Stimulated activated naive CD8-positive, alpha-beta T cell treated with anti-CD3 and anti-CD28 coated beads, Interleukin-15, Interleukin-2, amounts not matched to agents 100 ng/mL and 50 ng/mL, for 24 hours (primary cell): ENCODE results near the gene ETF1.
A peak's percentile ranks its signal among the peaks of the same experiment; 100 is the strongest.

Experiments
- H3K27ac Mint-ChIP-seq: one replicate; pipeline ENCODE4 v1.8.0; 2021; ENCODE audit warnings: mild to moderate bottlenecking, mixed read lengths
- H3K27me3 Mint-ChIP-seq: one replicate; pipeline ENCODE4 v1.8.0; 2021; ENCODE audit warnings: mixed read lengths
- H3K36me3 Mint-ChIP-seq: one replicate; pipeline ENCODE4 v1.8.0; 2021; ENCODE audit warnings: low read depth, mixed read lengths
- H3K4me1 Mint-ChIP-seq: one replicate; pipeline ENCODE4 v1.8.0; 2021; ENCODE audit warnings: low read depth, mixed read lengths
- H3K4me3 Mint-ChIP-seq: one replicate; pipeline ENCODE4 v1.8.0; 2021; ENCODE audit warnings: mild to moderate bottlenecking, mixed read lengths
- H3K9me3 Mint-ChIP-seq: one replicate; pipeline ENCODE4 v1.8.0; 2021; ENCODE audit warnings: mixed read lengths

ETF1 gene

DNA sequence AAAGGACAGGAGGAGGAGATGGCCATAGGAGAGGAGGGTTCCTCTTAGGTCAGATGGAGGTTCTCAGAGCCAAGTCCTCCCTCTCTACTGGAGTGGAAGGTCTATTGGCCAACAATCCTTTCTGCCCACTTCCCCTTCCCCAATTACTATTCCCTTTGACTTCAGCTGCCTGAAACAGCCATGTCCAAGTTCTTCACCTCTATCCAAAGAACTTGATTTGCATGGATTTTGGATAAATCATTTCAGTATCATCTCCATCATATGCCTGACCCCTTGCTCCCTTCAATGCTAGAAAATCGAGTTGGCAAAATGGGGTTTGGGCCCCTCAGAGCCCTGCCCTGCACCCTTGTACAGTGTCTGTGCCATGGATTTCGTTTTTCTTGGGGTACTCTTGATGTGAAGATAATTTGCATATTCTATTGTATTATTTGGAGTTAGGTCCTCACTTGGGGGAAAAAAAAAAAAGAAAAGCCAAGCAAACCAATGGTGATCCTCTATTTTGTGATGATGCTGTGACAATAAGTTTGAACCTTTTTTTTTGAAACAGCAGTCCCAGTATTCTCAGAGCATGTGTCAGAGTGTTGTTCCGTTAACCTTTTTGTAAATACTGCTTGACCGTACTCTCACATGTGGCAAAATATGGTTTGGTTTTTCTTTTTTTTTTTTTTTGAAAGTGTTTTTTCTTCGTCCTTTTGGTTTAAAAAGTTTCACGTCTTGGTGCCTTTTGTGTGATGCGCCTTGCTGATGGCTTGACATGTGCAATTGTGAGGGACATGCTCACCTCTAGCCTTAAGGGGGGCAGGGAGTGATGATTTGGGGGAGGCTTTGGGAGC is 74.7 kb downstream of the ETF1 start:
- peaks cover 25% of the 10 kb centered on the region for H3K36me3 Mint-ChIP-seq
- no peaks in the 10 kb centered on the region for H3K9me3 Mint-ChIP-seq
- peak overlapping the region; percentile 82 for H3K4me3 Mint-ChIP-seq
- peak overlapping the region; percentile 56 for H3K27ac Mint-ChIP-seq
- H3K4me1 Mint-ChIP-seq, result peaks cover 30% of the 10 kb centered on the region
- no peaks in the 10 kb centered on the region for H3K27me3 Mint-ChIP-seq

DNA sequence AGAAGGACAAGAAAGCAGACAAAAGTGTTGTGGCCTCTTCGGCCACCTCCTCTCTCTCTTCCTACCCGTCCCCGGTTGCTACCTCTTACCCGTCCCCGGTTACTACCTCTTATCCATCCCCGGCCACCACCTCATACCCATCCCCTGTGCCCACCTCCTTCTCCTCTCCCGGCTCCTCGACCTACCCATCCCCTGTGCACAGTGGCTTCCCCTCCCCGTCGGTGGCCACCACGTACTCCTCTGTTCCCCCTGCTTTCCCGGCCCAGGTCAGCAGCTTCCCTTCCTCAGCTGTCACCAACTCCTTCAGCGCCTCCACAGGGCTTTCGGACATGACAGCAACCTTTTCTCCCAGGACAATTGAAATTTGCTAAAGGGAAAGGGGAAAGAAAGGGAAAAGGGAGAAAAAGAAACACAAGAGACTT is 75.3 kb downstream of the ETF1 start:
- Mint-ChIP-seq H3K4me3 (peak overlapping the region; percentile 82), H3K4me1 (peaks cover 32% of the 10 kb centered on the region), H3K9me3 (no peaks in the 10 kb centered on the region), H3K27me3 (no peaks in the 10 kb centered on the region), H3K36me3 (peaks cover 25% of the 10 kb centered on the region), H3K27ac (peak overlapping the region; percentile 56)

DNA sequence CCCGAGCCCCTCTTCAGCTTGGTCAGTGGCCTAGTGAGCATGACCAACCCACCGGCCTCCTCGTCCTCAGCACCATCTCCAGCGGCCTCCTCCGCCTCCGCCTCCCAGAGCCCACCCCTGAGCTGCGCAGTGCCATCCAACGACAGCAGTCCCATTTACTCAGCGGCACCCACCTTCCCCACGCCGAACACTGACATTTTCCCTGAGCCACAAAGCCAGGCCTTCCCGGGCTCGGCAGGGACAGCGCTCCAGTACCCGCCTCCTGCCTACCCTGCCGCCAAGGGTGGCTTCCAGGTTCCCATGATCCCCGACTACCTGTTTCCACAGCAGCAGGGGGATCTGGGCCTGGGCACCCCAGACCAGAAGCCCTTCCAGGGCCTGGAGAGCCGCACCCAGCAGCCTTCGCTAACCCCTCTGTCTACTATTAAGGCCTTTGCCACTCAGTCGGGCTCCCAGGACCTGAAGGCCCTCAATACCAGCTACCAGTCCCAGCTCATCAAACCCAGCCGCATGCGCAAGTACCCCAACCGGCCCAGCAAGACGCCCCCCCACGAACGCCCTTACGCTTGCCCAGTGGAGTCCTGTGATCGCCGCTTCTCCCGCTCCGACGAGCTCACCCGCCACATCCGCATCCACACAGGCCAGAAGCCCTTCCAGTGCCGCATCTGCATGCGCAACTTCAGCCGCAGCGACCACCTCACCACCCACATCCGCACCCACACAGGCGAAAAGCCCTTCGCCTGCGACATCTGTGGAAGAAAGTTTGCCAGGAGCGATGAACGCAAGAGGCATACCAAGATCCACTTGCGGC is 75.9 kb downstream of the ETF1 start:
- Mint-ChIP-seq H3K27ac (peak overlapping the region; percentile 58), H3K27me3 (no peaks in the 10 kb centered on the region), H3K4me3 (peak overlapping the region; percentile 82), H3K9me3 (no peaks in the 10 kb centered on the region), H3K36me3 (peaks cover 25% of the 10 kb centered on the region), H3K4me1 (peaks cover 32% of the 10 kb centered on the region)

DNA sequence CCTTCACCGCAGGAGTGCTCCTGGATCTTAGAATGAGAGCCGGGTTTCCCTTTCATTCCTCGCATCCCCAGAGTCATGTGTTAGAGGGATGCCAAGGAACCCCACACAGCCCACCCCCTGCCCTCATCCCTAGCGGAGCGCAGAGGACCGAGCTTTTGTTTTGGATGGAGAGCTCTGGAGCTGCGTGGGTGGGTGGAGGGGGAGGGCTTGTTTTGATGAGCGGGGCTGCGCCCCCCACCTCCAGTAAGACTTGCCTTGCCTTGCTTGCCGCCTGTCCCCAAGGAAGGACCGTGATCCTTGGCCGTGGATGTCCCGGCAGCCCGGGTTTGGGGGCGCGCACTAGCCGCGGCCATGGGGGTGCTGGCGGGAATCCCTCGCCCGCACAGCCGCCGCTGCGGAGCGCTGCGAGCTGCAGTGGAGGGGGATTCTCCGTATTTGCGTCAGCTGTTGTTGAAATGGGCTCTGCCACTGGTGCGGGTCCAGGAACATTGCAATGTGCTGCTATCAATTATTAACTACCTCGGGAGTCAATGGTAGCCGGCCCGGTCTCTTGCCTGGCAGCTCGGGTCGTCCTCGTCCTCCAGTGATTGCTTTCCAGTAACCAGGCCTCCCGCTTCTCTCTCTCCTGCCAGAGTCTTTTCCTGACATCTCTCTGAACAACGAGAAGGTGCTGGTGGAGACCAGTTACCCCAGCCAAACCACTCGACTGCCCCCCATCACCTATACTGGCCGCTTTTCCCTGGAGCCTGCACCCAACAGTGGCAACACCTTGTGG is 76.7 kb downstream of the ETF1 start:
- peak overlapping the region; percentile 82 for H3K4me3 Mint-ChIP-seq
- H3K27me3 Mint-ChIP-seq, result no peaks in the 10 kb centered on the region
- no peaks in the 10 kb centered on the region for H3K9me3 Mint-ChIP-seq
- H3K4me1 Mint-ChIP-seq, result peaks cover 39% of the 10 kb centered on the region
- H3K36me3 Mint-ChIP-seq, result peaks cover 25% of the 10 kb centered on the region
- H3K27ac Mint-ChIP-seq, result peak overlapping the region; percentile 58

DNA sequence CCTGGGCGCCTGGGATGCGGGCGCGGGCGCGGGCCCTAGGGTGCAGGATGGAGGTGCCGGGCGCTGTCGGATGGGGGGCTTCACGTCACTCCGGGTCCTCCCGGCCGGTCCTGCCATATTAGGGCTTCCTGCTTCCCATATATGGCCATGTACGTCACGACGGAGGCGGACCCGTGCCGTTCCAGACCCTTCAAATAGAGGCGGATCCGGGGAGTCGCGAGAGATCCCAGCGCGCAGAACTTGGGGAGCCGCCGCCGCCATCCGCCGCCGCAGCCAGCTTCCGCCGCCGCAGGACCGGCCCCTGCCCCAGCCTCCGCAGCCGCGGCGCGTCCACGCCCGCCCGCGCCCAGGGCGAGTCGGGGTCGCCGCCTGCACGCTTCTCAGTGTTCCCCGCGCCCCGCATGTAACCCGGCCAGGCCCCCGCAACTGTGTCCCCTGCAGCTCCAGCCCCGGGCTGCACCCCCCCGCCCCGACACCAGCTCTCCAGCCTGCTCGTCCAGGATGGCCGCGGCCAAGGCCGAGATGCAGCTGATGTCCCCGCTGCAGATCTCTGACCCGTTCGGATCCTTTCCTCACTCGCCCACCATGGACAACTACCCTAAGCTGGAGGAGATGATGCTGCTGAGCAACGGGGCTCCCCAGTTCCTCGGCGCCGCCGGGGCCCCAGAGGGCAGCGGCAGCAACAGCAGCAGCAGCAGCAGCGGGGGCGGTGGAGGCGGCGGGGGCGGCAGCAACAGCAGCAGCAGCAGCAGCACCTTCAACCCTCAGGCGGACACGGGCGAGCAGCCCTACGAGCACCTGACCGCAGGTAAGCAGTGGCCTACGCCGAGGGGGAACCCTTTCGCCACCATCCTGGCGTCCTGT is 77.5 kb downstream of the ETF1 start, which contains the start of gene EGR1:
Gene EGR1, plus strand, starts transcription at position 219 of the 864 bp plus-strand sequence. Its CDS starts 283 bp downstream, at position 502.
- peak within 1 kb of the TSS; percentile 93 for H3K27ac Mint-ChIP-seq
- no peaks in the 10 kb centered on the region for H3K27me3 Mint-ChIP-seq
- peaks cover 25% of the 10 kb centered on the region for H3K36me3 Mint-ChIP-seq

DNA sequence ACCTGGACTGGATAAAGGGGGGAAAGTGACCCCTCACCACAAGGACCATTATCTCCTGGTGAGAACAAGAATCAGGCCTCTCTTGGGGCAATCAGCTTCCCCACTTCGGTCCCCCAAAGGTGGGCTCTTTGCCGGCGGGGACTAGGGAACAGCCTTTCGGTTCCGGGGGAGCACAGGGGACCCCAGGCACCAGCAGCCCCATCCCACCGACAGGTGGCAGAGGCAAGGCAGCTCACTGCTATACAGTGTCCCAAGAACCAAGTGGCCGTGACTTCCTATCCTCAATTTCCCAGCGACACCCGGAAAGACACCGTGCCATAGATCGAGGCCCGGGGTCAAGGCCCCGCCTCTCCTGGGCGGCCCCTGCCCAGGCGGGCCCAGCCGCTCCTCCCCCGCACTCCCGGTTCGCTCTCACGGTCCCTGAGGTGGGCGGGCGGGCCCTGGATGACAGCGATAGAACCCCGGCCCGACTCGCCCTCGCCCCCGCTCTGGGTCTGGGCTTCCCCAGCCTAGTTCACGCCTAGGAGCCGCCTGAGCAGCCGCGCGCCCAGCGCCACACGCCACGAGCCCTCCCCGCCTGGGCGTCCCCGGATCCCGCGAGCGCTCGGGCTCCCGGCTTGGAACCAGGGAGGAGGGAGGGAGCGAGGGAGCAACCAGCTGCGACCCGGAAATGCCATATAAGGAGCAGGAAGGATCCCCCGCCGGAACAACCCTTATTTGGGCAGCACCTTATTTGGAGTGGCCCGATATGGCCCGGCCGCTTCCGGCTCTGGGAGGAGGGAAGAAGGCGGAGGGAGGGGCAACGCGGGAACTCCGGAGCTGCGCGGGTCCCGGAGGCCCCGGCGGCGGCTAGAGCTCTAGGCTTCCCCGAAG is 78.4 kb downstream of the ETF1 start:
- Mint-ChIP-seq H3K36me3 (peaks cover 25% of the 10 kb centered on the region), H3K27me3 (no peaks in the 10 kb centered on the region), H3K4me1 (peaks cover 56% of the 10 kb centered on the region), H3K4me3 (peak overlapping the region; percentile 85), H3K9me3 (no peaks in the 10 kb centered on the region), H3K27ac (peak overlapping the region; percentile 93)

More for the DNA sequence above, 77.5 kb downstream of the ETF1 start, which contains the start of gene EGR1:
- Mint-ChIP-seq H3K9me3 (no peaks in the 10 kb centered on the region), H3K4me3 (peak within 1 kb of the TSS; percentile 85), H3K4me1 (peaks cover 48% of the 10 kb centered on the region)

DNA sequence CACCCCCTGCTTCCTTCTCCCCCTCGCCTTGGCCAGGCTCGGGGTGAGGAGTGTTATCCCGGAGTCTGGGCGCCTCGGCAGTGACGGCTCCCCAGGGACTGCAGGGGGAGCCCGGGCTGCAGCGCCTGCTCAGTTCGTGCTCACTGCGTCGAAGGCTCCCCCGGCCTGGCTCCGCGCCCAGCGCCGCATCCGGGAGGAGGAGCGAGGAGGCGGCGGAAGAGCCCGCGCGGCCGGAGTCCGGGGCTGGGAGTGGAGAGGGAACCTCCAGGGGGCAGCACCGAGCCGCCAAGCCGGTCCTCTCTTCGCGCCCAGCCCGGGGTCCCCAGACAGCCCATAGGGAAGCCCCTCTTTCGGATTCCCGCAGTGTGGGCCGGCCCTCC is 79.0 kb downstream of the ETF1 start:
- H3K36me3 Mint-ChIP-seq, result peaks cover 25% of the 10 kb centered on the region
- H3K4me1 Mint-ChIP-seq, result peaks cover 63% of the 10 kb centered on the region
- H3K27ac Mint-ChIP-seq, result peak overlapping the region; percentile 93
- peak overlapping the region; percentile 85 for H3K4me3 Mint-ChIP-seq
- no peaks in the 10 kb centered on the region for H3K9me3 Mint-ChIP-seq
- H3K27me3 Mint-ChIP-seq, result no peaks in the 10 kb centered on the region

DNA sequence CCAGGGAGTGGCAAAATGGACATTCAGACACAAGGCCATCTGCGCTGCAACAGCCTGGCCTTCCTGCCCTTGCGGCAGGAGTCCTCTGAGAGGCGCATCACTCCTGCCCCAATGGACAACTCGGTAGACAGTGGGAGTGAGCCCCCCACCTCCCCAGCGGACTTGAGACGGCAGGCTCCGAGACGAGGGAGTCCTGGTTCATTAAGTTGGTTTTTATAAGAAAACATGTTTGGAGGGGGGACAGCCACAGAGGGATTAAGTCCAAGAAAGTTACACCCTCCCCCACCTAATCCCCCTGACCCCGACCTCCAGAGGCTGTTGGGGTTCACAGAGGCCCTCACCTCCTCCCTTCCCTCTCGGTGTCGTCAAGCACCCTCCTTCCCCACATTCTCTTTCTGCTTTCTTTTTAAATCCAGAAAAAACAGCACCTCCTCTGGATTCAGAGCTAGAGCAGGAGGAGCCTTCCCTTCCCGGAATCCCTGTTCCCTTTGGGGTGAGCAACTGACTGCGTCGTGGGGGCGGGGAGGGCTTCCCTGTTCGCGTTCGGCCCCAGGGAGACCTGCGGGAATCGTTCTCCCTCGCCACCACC is 79.5 kb downstream of the ETF1 start:
- Mint-ChIP-seq H3K36me3 (peaks cover 21% of the 10 kb centered on the region), H3K27me3 (no peaks in the 10 kb centered on the region), H3K4me3 (peak overlapping the region; percentile 85), H3K27ac (peak overlapping the region; percentile 93), H3K4me1 (peaks cover 64% of the 10 kb centered on the region), H3K9me3 (no peaks in the 10 kb centered on the region)

DNA sequence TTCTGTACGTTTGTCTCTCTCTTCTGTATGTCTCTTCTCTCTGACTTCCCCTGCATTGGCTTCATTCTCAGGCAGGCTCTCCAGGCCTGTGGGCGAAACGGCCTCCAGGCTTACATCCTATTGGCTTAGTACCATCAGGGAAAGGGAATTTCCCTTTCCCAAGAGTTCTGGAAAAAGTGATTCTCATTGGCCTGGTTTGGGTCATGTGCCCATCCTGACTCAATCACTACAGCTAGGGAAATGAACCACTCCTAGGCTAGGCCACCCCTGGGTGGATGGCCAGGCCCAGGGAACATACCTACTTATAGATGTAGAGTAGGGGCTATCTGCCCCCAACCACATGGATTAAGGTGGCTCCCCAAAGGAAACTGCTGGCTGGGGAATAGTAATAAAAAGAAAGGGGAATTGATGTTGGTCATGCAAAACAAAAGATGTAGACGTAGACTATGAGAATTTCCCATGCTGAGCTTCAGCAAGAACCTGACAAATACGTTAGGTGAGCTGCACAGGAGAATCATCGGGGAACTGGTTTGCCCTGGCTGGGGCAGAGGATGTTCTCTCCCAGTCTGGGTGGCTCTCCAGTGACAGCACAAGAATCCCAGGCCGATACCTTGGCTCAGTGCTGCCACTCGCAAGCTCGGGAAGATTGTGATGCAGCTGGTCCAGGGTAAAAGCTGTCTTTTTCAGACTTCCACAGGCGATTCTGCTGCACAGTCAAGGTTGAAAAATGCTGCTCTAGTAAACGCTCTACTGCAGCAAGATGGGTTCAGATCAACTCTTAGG is 81.5 kb downstream of the ETF1 start:
- no peaks in the 10 kb centered on the region for H3K9me3 Mint-ChIP-seq
- no peak overlapping the region for H3K4me3 Mint-ChIP-seq
- H3K27me3 Mint-ChIP-seq, result no peaks in the 10 kb centered on the region
- H3K36me3 Mint-ChIP-seq, result peaks cover 1% of the 10 kb centered on the region
- H3K4me1 Mint-ChIP-seq, result peaks cover 59% of the 10 kb centered on the region
- H3K27ac Mint-ChIP-seq, result peak overlapping the region; percentile 100

DNA sequence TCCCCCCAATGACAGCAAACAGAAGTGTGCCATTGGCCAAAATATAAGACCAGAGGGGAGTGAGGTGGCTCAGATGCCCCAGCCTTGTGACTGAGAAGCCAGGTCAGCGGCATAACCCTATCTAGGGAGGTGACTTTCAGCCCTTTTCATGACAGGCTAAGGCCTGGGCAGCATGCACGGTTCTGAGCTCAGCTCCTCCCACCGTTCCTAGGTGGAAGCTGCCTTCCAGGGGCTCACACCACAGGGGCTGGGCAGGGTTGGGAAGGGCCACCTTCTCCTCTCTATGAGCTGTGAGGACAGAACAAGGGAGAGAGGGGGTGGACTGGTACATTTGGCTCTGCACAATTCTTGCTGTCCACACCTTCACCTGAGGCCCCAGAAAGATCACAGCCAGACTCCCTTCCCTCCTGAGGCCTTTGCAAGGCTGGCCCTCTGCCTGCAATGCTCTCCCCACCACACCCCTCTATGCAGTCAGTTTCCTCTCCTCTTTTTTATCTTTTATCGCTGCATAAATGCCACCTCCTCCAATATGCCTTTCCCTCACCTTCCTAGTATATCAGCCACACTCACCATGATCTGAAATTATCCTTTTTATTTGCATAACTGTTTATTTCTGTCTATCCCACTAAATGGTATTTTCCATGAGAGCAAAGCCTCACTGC is 82.9 kb downstream of the ETF1 start:
- H3K9me3 Mint-ChIP-seq, result no peaks in the 10 kb centered on the region
- peaks cover 57% of the 10 kb centered on the region for H3K4me1 Mint-ChIP-seq
- no peaks in the 10 kb centered on the region for H3K27me3 Mint-ChIP-seq
- peak overlapping the region; percentile 82 for H3K4me3 Mint-ChIP-seq
- H3K27ac Mint-ChIP-seq, result peak overlapping the region; percentile 100
- H3K36me3 Mint-ChIP-seq, result no peaks in the 10 kb centered on the region

DNA sequence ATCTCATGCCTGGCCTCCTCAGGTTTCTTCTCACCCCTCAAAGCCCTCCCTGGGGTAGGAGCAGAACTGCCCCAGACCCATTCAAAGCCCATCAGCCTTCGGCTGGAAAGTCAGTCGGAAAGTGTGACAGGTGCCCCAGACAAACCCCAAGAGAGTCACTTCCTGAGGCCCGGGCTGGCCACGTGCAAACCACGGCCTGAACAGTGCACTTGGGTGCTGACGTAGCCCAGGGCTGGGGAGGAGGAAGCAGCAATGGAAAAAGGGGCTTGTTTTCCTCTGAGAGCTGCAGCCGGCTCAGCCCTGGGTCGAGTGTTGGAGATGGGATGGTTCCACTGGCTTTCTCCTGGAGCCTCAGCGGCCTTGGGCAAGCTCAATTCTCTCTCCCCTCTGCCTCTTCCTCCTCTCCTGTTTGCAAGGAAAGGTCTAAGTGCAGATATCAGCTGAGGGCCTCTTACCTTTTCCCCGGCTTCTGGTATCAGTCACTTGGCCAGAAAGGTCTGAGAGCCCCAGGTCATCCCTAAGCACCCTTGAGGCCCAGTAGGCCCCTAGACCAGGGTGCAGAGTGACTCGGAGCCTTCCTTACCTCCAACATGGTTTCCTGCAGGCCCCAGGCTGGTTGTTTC is 83.6 kb downstream of the ETF1 start:
- H3K27ac Mint-ChIP-seq, result peak overlapping the region; percentile 100
- no peaks in the 10 kb centered on the region for H3K9me3 Mint-ChIP-seq
- peaks cover 57% of the 10 kb centered on the region for H3K4me1 Mint-ChIP-seq
- no peaks in the 10 kb centered on the region for H3K27me3 Mint-ChIP-seq
- H3K4me3 Mint-ChIP-seq, result peak overlapping the region; percentile 82
- H3K36me3 Mint-ChIP-seq, result no peaks in the 10 kb centered on the region
